ENCODE measurements around the gene SMIM5.

The SMIM5 gene

GRCh38 chr17:75605790-75606189 lies 27.4 kb upstream of the SMIM5 start:
- no peak for TF ChIP-seq CTCF (IDR thresholded peaks at IDR 0.05; ENCODE audit: low read depth, low read length)
- DNase-seq (ENCODE audit: extremely low read depth, low read depth), result no peak

GRCh38 chr17:75607086-75607485 lies 26.1 kb upstream of the SMIM5 start:
- TF ChIP-seq CTCF (IDR thresholded peaks at IDR 0.05; ENCODE audit: low read depth, low read length), result no peak
- no peak for DNase-seq (ENCODE audit: extremely low read depth, low read depth)

DNA sequence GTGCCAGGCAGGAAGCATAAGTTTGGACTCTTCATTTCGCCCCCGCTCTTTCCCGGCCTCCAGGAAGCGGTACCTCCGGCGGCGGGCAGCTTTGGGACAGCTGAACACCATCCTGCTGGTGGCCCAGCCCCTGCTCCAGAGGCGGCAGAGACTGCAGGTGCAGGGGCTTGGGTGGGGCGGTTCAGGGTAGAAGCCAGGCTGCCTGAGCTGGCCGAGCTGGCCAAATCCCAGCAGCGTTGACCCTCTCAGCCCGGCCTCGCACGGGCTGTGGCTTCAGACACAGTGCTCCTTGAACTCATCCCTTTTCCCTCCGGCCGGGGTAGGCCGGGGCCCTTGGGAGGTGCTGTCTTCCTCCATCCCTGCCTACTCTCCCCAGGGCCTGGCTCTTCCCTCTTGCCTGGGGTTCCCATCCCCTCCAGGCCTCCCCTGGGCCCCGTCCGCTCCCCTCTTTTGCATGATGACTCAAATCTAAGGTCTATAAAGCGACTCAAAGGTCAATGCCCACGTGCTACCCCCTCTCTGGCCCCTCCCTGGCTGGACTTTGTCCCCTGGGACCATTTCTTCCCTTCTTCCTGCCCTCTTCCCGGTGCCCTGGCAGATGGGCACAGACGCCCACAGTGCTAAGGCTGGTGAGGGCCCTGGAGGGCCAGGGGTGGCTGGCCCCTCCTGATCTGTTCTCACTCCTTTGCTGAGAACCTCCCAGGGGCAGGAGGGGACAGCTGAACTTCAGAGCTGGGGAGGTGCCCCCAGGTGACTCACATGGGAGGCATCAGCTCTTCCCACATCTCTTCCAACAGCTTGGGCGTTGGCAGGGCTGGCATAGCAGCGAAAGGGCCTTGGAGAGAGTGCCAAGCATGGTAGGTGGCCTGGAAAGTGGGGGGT lies 22.9 kb upstream of the SMIM5 start:
- DNase-seq (ENCODE audit: extremely low read depth, low read depth), result no peak

DNA sequence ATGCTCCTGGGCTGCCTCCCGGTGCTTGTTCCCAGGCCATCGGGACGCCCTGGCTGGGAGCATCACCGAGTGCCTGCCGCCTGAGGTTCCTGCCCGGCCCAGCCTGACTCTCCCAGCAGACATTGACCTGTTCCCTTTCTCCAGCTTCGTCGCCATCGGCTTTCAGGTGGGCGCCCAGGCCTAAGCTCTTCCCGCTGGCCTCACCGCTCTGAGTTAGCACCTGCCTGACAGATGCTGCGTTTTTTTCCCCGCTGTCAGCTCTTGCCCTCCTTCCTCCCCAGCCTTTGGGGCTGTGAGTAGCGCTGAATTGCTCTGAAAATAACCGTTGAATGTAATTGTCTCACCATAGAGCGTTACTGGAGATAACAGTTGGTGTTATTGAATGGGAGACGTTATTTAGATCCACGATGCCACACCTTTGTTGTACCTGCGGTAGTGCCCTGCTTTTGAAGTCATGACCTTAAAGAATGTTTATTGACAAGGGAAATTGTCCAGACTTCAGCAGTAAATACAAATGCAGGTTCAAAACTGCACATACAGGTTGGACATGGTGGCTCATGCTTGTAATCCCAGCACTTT lies 21.3 kb upstream of the SMIM5 start:
- TF ChIP-seq CTCF (IDR thresholded peaks at IDR 0.05; ENCODE audit: low read depth, low read length), result no peak
- no peak for DNase-seq (ENCODE audit: extremely low read depth, low read depth)

More for the DNA sequence above, 22.9 kb upstream of the SMIM5 start:
- TF ChIP-seq CTCF (IDR thresholded peaks at IDR 0.05; ENCODE audit: low read depth, low read length), result no peak

DNA sequence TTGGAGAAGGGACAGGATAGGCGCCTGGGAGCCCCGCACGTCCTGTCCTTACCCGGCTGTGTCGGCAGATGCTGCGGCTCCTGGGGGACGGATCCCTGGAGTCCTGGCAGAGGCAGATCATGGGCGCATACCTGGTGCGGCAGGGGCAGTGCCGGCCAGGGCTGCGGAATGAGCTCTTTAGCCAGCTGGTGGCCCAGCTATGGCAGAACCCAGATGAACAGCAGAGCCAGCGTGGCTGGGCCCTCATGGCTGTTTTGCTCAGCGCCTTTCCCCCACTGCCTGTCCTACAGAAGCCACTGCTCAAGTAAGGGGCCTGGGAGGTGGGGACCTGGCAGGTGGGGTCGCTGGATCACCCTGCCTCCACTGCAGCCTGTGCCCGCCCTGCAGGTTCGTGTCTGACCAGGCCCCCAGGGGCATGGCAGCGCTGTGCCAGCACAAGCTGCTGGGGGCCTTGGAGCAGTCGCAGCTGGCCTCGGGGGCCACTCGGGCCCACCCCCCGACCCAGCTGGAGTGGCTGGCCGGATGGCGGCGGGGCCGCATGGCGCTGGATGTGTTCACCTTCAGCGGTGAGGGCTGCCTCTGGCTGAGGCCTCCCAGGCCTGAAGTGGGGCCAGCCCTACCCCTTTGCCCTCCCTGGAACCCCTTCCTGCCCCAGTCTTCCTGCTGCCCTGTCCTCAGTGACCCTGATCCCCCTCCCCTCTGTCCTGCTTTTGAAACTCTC lies 20.2 kb upstream of the SMIM5 start:
- DNase-seq (ENCODE audit: extremely low read depth, low read depth), result no peak
- no peak for TF ChIP-seq CTCF (IDR thresholded peaks at IDR 0.05; ENCODE audit: low read depth, low read length)

- no peak; the same call in 1 of the 2 replicates for TF ChIP-seq CTCF (IDR thresholded peaks at IDR 0.05; ENCODE audit: low read depth, low read length)
- DNase-seq (ENCODE audit: extremely low read depth, low read depth), result no peak
Observed at GRCh38 chr17:75614006-75614405, 19.2 kb upstream of the SMIM5 start.
